Measurements from ENCODE around the gene APOB. TPM values are rescaled to one million over a fixed set of nuclear protein-coding genes. Genes with fewer than 3 reads are reported as not detected.

Gene APOB
- total RNA-seq, 1 donor from 2014 or later = 1.7 TPM

DNA sequence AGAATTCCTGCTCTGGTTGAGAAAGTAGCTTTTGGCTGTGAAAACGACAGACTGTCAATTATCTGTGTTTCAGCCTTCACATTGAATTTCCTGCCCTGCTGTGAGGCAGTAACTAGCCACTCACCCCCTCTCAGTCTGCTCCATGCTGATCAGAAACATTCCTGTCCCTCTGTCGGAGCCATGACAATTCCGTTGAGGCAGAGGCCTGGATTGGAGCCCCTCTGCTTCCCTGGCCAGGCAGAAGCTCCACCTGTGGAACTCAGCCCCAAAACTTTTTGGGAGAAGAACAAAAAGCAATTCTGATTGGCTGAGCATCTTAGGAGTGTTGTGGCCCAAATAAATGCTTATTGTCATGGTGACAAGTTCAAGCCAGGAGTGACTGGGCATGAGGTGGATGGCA lies 60.0 kb downstream of the APOB start:
- no peak for DNase-seq (ENCODE audit: low spot score)

DNA sequence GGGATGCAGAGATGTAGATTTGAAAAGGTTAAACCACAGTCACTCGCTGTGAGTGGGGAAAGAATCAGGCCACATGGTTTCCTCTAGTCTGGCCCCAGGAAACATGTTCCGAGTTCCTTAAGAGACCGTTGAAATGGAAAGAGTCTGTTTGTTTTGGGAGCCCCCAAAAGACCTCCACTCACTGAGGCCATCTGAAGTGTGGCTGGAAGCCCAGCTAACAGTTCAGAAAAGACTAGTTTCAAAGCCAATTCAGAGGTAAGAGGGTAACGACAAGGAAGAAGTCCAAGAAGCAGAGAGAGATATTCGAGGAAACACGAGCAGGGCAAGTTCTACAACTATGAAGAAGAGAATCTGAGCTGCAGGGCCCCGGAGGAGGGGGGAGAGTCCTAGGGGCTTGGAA lies 61.0 kb downstream of the APOB start:
- DNase-seq (ENCODE audit: low spot score) = no peak

DNA sequence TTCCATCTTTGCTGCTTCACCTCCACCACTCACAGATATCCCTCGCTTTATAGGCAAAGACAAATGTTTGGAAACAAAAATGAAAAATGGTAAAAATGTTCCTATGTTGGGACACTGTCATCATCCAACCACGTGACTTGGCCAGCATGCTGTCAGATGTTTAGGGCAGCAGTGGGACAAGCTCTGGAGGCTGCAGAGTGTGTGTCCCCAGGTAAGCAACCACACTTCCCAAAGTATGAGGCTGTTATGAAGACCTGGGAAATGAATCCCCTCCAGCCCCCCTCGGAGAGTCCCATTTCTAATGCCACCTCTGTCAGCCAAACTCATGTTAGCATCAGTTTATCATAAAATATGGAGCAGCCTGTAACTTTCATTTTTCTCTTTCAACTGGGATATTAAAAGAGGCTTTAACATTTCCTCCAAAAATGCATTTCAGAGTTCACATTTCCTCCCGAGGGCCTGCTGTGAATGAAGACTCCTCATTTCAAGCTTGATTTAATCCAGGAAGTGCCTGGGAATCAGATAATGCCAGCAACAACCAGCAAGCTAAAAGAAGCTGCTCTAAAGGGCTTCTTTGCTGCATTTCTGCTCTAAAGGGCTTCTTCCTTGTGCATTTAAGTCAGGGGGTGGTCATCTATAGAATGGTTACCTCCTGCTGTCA lies 66.2 kb downstream of the APOB start:
- no peak for DNase-seq (ENCODE audit: low spot score)

DNA sequence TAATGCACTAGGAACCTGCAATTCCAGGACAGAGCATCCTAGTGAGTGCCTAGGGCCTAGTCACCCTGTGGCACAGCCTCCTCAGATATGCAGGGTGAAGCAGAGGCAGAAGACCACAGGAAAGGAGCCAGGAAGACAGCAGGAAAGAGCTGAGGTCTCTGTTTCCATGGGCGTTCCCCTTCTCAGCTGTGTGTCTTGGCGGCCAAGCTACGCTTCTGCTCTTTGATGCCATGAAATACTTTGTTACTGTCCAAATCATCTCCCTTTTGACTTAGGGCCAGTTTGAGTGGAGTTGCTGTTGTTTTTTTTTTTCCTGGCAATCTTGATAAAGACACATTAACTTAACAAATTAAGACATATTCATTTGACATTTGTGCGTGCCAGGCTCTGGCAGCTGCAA lies 67.3 kb downstream of the APOB start:
- no peak for DNase-seq (ENCODE audit: low spot score)

DNA sequence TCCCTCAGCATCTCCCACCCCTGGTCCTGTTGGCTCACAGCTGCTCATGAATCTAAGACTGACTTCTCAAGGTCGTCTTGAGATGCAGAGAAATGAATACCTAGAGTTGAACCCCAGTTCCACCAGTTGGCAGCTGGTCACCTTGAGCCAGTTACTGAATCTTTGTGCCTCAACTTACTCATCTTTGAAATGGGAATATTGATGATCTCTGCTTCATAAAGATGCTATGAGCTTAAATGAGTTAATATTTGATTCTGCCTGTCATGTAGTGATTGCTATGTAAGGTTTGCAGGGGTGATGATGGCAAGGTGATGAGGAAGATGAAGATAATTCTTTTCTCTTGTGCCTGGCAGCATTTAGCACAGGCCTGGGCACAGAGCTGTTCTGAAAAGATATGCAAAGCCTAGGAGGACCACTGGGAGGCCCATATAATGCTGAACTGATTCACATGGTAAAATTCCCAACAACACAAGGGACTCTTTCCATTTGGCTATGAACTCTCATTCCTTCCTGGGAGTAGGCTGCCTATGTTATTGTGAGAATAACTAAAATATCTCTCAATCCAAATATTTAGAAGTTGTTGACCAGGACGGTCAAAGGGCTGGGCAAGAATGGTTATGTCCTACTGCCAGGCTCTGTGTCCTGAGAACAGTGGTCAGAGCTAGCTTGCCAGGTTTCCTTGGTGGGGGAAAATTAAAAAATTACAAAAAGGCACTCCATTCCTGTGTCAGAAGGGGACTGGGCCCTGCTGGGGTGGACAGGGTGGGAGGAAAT lies 70.9 kb downstream of the APOB start:
- no peak for DNase-seq (ENCODE audit: low spot score)

DNA sequence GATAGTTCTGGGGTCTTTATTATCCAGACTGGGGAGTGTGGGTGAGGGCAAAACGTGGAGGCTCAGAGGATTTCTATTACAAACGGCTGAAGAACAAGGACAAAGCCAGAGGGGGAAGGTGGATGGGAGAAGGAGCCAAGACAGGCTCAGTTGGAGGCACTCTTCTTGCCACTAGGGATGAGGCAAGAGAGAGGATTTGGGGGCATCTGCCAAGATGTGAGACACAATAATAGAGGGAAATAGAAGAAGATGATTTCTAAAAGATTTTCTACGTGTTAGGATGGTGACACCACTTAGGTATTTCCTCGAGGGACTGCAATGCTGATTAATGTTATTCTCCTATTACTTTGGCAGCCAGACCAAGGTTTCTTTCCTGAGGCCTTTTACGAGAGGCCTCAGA lies 71.8 kb downstream of the APOB start:
- peak; percentile 59 for DNase-seq (ENCODE audit: low spot score)

DNA sequence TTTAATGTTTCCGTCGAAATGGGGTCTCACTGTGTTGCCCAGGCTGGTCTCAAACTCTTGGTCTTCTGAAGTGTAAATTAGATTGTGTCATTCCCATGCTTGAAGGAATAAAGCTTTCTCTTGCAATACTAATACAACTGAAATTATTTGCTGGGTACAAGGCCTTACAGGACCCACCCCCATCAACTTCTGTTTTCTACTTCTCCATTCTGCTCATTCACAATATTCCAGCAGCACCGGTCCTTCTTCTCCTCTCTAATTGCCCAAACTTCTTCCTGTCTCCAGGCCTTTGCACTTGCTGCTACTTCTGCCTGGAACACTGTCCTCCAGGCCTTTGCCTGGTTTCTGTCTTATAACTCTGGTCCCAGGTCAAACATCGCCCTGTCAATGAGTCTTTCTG lies 73.8 kb downstream of the APOB start:
- no peak for DNase-seq (ENCODE audit: low spot score)

DNA sequence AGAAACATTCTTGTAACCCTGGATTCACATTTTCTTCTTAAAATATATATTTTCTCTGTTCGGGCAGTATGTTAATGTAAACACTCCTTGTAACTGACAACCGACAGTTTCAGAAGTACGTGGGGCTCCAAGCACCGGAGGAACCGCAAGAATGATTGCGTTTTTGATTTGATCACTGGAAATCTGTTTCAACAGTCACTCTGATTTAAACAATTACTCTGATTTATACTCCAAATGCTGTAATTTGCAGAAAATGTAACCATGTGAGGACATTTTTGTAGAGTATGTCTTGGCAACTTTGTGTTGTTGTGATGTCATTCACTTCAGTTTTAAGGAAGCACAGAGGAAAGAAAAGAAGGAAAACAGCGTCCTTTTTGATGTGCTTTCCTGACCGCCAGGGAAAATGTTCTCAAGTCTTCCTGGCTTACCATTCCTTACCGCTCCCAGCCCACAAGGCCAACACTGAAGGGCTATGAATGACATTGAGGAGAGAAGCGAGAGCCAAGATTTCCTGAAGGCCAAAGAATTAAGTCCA lies 77.7 kb downstream of the APOB start:
- no peak for DNase-seq (ENCODE audit: low spot score)

DNA sequence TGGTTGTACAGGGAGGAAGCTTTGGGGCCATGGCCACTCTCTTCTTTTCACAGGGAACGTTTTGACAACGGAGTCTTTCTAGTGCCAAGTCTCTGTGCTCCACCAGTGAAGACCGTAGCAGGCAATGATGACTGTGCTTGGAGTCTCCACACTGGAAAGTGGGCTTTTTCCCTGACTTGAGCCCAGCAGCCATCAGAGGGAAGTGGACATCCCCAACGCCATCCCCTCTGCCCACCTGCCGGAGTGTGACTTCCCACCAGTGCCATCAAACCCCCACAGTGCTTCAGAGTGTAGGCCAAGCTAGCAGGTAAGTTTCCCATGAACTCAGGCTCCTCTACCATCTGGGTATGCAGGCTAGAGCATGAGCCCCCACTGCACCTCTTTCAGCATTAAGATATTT lies 78.7 kb downstream of the APOB start:
- no peak for DNase-seq (ENCODE audit: low spot score)

DNA sequence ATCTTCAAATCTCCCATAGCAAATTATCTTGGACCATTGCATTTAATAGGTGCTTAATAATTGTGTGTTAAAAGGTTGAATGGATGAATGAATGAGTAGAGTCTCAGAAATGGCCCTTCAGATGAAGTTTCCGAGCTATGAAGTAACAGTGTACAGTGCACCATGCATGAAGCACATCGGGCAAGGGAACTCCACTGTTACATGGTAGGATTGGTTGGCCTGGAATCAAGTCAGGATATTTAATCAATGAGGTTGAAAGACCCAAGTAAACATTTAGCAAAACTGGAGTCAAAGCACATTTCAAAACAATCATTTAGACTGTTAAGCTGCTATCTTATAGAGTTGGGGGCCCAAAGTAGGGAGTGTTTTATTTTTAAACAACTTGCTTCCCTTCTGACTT lies 80.0 kb downstream of the APOB start:
- no peak for DNase-seq (ENCODE audit: low spot score)

DNA sequence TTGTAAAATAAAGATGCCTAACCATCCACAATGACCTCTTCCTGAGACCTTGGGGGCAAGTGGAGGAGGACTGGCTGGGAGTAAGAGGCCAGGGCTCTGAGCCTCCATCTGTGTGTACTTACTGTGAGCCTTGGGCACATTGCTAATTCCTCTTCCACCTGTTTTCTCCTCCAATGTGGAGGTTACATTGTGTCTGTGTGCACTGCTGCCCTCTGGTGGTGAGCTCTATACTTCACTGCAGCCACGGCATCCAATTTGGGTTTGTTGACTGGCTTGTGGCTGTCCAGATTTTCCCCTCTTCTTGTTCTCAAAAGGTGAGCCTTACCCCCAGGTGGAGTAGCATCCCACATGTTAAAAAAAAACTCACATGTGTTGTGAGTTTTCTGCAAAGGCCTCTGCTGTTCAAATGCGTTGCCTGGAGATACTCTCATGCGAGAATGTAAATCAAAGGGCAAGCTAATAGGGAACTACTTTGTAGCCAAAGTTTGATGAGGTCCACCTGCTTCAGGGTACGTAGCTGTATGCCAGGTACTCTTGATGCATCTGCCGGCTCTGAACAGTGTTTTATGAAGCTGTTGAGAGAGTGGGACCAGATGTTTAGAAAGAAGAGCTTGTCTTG lies 80.8 kb downstream of the APOB start:
- peak; percentile 67 for DNase-seq (ENCODE audit: low spot score)

DNA sequence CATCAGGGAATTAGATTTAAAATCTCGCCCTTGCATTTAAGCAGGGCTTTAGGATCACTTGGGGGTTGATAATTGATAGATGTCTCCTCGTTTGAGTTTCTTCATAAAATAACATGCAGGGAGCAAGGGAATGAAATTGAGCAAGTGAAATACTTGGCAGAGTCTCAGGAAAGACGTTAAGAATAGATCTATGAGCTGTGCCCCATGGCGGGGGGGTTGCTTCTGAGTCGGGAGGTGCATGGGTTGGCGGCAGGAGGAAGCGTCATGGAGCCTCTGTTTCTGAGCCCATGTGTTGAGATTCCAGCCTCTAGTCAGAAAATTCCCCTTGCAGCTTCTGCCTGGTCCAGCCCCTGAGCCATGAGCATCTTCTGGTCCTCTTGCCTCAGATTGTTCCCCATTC lies 82.0 kb downstream of the APOB start:
- DNase-seq (ENCODE audit: low spot score) = peak; percentile 7

DNA sequence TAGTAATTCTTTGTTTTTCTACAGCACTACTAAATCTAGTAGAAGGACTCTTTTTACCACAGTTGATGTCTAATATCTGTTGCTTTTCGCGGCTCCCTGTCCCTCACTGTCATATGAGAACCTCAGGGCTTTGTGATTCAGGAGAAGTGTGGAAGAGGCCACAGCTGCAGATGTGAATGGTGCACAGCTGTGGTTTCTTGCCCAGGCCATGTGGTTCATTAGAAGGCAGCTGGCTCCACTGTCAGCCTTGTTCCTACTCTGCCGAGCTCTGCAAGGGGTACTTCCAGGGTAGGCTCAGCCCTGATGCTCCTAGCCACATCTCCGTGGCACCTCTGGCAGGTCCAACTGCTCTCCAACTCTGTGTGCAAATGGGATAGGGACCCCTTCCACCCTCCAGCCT lies 83.9 kb downstream of the APOB start:
- DNase-seq (ENCODE audit: low spot score) = no peak

DNA sequence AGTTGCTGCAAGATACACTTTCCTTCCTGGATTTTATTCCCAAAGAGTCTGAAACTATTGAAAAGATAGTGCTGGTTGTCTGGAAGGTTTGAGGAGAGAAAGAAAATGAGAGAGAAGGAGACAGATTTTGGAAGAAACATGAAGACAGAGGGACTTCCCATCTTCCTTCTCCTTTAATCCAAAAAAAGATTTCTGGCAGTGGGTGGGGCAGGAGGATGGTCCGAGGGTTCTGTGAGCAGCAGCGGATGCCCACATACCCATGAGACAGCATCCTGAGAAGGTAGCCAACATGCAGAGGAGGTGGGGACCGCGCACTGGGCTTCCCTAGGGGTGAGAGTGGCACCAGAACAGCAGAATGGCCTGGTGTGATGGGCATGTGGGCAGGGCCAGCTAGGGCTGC lies 84.6 kb downstream of the APOB start:
- no peak for DNase-seq (ENCODE audit: low spot score)

DNA sequence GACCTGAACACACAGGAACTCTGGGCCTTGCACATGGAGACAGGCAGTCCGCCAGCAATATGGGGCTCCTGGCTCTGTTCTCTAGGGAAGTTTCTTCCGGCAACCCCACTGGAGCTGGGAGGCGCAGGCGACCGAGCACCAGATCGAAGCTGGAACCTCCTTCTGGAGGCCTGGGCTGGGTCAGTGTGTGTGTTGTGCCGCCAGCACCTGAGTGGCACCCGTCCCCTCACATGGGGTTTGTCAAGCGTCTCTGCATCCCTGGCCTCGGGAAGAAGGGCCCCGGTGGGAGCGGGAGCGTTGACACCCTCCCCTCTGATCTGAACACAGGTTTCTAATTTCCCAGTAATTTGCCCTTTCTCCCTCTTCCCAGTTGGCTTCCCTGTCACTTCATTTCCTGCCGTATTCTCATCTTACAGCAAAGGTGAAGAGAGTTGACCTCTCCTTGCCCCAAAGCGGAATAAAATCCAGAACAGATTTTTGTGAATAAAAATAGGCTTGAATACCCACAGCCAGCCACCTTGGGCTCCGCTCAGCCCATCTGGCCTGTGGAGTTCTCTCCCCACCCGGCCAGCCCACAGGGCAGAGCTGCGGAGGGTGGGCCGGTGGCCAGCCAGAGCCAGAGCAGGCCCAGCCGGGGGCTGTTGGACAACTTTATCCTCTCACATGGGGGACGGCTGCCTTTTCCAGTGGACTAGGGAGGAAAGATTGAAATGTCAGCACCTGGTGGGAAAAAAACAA lies 85.9 kb downstream of the APOB start:
- no peak for DNase-seq (ENCODE audit: low spot score)

DNA sequence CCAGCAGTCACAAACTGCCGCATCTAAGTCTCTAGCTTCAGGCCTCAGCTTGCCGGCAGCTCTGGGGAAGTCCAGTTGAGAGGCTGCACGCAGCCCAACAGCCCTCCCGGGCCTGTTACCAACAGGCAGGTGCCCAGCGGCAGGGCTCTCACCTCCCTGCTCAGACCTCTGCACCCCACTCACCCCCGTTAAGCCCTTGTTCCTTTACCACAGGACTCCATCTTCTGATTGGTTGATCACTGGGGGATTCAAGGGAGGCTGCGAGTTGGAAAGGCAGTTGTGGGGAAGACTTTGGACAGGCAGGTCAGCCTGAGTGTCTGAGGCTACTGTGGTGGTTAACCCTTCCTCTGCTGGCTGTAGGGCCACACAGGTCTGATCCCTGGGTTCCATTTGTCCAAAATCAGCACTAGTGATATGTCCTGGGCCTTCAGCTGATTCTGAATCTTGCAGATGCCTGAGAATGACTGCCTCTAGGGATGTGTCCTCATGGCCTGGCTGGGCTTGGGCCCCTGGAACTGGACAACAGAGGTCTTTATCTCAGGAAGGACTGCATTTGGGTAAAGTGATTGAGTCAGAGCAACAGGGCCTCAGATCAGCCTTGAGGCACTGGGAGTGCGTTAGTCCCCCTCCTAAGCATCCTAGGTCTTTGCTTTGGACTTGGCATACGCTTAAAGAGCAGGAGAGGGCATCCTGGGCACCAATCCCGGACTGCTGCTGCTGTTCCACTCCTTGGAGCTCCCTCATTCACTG lies 88.4 kb downstream of the APOB start:
- DNase-seq (ENCODE audit: low spot score) = no peak

DNA sequence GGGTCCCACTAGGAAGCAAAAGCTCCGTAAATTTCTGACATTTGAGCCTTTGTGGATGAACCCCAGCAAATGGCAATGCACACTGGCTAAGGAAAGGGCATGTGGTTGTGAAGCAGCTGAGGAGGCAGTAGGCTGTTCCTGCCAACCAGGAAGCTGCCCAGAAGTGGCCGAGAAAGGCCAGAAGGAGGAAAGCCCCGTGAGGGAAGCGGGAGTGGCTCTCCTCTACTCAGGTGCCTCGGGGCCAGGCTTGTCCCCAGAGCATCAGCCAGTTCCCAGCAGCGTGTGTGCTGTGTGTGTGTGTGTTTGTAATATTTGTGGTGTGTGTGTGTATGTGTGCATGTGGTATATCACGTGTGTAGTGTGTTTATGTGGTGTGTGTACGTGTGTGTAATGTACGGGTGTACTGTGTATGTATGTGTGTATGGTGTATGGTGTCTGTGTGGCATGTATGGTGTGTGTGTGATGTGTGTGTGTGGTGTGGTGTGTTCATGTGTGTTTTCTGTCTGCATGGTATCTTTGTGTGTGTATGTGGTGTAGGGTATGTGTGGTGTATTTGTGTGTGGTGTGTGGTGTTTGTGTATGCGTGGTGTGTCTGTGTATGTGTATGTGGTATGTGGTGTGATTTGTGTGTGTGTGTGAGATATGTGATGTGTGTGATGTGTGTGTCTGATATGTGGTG lies 90.6 kb downstream of the APOB start:
- DNase-seq (ENCODE audit: low spot score) = no peak
